NT2/D1 (cell line): ENCODE data around the gene PIGBOS1.

ENCODE experiments used
- DNase-seq: peaks from one replicate; pipeline ENCODE4 v3.0.0-alpha.2; 2011; ENCODE audit warnings: low read depth, low spot score
- H3K27me3 ChIP-seq: 2 replicates; pipeline ENCODE4 v1.6.0; 2011; ENCODE audit warnings: mild to moderate bottlenecking; ENCODE audit not compliant: insufficient read length, insufficient read depth
- H3K36me3 ChIP-seq: 2 replicates; pipeline ENCODE4 v1.6.1; 2011; ENCODE audit warnings: mild to moderate bottlenecking, low read length, mixed read lengths; ENCODE audit not compliant: insufficient read depth, insufficient read length
- H3K4me1 ChIP-seq: 2 replicates; pipeline ENCODE4 v1.5.1; 2011; ENCODE audit not compliant: insufficient read depth, insufficient read length
- H3K4me3 ChIP-seq: 2 replicates; pipeline ENCODE4 v1.5.1; 2011; ENCODE audit warnings: low read depth; ENCODE audit not compliant: insufficient read length
- H3K9ac ChIP-seq: 2 replicates; pipeline ENCODE4 v1.6.0; 2011; ENCODE audit warnings: low read depth; ENCODE audit not compliant: insufficient read length
- H3K9me3 ChIP-seq: 2 replicates; pipeline ENCODE4 v1.5.1; 2011; ENCODE audit warnings: mild to moderate bottlenecking, low read length; ENCODE audit not compliant: insufficient read depth
- SUZ12 ChIP-seq: IDR thresholded peaks from 2 replicates; pipeline ENCODE4 v1.6.1; 2011; ENCODE audit not compliant: insufficient read length, insufficient read depth; ENCODE audit errors: extremely low read depth
- YY1 ChIP-seq: IDR thresholded peaks from 2 replicates; pipeline ENCODE4 v1.6.1; 2011; ENCODE audit not compliant: insufficient read length, insufficient read depth
- ZNF274 ChIP-seq: IDR thresholded peaks from 2 replicates; pipeline ENCODE4 v1.6.1; 2011; ENCODE audit warnings: mild to moderate bottlenecking, low read depth, low read length

PIGBOS1 gene

GRCh38 chr15:55277116-55277564 is 41.8 kb downstream of the PIGBOS1 start:
- no peaks in the 10 kb centered on the region for H3K27me3 ChIP-seq
- H3K4me1 ChIP-seq = no peaks in the 10 kb centered on the region
- no peak for DNase-seq
- no peak overlapping the region for H3K4me3 ChIP-seq
- TF ChIP-seq YY1 (no peak), SUZ12 (no peak), ZNF274 (no peak)
- H3K9ac ChIP-seq = no peak overlapping the region
- no peaks in the 10 kb centered on the region for H3K36me3 ChIP-seq
- no peaks in the 10 kb centered on the region for H3K9me3 ChIP-seq

DNA sequence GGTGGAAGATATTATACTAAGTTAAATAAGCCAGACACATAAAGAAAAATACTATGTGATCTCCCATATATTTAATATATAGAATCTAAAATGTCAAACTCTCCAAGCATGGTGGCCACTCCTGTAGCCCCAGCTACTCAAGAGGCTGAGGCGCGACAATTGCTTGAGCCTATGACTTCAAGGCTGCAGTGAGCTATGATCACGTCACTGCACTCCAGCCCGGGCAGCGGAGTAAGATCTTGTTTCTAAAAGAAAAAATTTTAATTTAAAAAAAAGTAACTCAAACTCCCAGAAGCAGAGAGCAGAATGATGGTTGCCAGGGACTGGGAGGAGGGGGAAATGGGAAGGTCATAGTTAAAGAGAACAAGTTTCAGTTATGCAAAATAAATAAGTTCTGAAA is 42.6 kb downstream of the PIGBOS1 start:
- H3K36me3 ChIP-seq = no peaks in the 10 kb centered on the region
- H3K4me3 ChIP-seq = no peak overlapping the region
- H3K27me3 ChIP-seq = no peaks in the 10 kb centered on the region
- H3K4me1 ChIP-seq = no peaks in the 10 kb centered on the region
- H3K9me3 ChIP-seq = no peaks in the 10 kb centered on the region
- no peak overlapping the region for H3K9ac ChIP-seq
- TF ChIP-seq SUZ12 (no peak), YY1 (no peak), ZNF274 (no peak)
- DNase-seq = no peak

- H3K4me3 ChIP-seq = no peak overlapping the region
- no peaks in the 10 kb centered on the region for H3K9me3 ChIP-seq
- DNase-seq = no peak
Observed at GRCh38 chr15:55270291-55270690, 48.6 kb downstream of the PIGBOS1 start.

DNA sequence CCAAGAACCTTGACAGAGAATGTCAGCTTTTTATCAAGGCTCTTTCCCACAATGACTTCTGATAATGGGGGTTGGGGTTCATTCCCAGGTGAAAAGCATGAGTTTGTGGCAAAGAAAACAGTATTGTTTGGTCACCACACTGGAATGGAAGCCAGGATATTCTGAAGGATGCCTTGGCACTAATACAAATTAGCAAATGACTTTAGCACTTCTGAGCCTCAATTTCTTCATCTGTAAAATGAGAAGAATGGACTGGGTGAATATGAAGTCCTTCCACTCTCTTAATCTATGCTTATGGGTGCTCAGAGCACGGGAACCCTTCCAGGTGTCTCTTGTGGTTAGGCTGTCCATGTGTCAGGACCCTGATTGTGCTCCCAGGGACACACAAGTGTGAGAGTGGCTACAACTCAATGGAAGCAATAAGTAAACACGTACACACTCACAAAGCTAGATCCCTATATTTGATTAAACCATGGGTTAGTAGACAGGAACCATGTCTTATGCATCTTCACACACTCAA is 50.7 kb downstream of the PIGBOS1 start:
- H3K9ac ChIP-seq = no peak overlapping the region

More at GRCh38 chr15:55270291-55270690, 48.6 kb downstream of the PIGBOS1 start:
- no peaks in the 10 kb centered on the region for H3K36me3 ChIP-seq
- no peaks in the 10 kb centered on the region for H3K27me3 ChIP-seq
- no peaks in the 10 kb centered on the region for H3K4me1 ChIP-seq
- no peak overlapping the region for H3K9ac ChIP-seq
- TF ChIP-seq YY1 = no peak
- no peak for TF ChIP-seq SUZ12
- TF ChIP-seq ZNF274 = no peak

GRCh38 chr15:55267401-55268175 is 51.3 kb downstream of the PIGBOS1 start:
- H3K9me3 ChIP-seq = no peaks in the 10 kb centered on the region
- no peaks in the 10 kb centered on the region for H3K27me3 ChIP-seq
- no peak overlapping the region for H3K4me3 ChIP-seq
- no peak for TF ChIP-seq ZNF274
- TF ChIP-seq SUZ12 = no peak
- no peak for TF ChIP-seq YY1
- H3K9ac ChIP-seq = no peak overlapping the region
- no peaks in the 10 kb centered on the region for H3K4me1 ChIP-seq
- no peak for DNase-seq
- no peaks in the 10 kb centered on the region for H3K36me3 ChIP-seq

More for the DNA sequence above, 50.7 kb downstream of the PIGBOS1 start:
- Histone ChIP-seq H3K36me3 (no peaks in the 10 kb centered on the region), H3K27me3 (no peaks in the 10 kb centered on the region), H3K4me3 (no peak overlapping the region), H3K4me1 (no peaks in the 10 kb centered on the region), H3K9me3 (no peaks in the 10 kb centered on the region)
- no peak for DNase-seq
- TF ChIP-seq SUZ12 = no peak
